Right cardiac atrium (tissue), 5 donors: ENCODE results near the gene MID2. TPM values are rescaled to one million over a fixed set of nuclear protein-coding genes. Genes with fewer than 3 reads are reported as not detected.

ENCODE experiments used
- ATAC-seq, 2 donors: fragments of 200-7000 bp; cut with Tn5 transposase; one replicate each; pipeline versions ENCODE4 v1.8.0 to v1.9.1; 2020; ENCODE audit warnings: moderate library complexity in 2 of 2, mild to moderate bottlenecking in 1 of 2
- DNase-seq, 3 donors: peaks; one replicate each; pipeline ENCODE4 v3.0.0-alpha.2; 2020
- H3K27ac ChIP-seq: one replicate; pipeline ENCODE4 v1.5.1; 2013; ENCODE audit warnings: mild to moderate bottlenecking, low read length, control low read depth, moderate library complexity
- H3K27me3 ChIP-seq: one replicate; pipeline ENCODE4 v1.6.1; 2013; ENCODE audit not compliant: control insufficient read depth, insufficient read depth
- H3K4me1 ChIP-seq: one replicate; pipeline ENCODE4 v1.6.1; 2013; ENCODE audit warnings: low read length; ENCODE audit not compliant: control insufficient read depth, insufficient read depth
- H3K4me3 ChIP-seq: one replicate; pipeline ENCODE4 v1.5.1; 2013; ENCODE audit warnings: low read length, control low read depth
- H3K9me3 ChIP-seq: one replicate; pipeline ENCODE4 v1.6.1; 2013; ENCODE audit warnings: low read length; ENCODE audit not compliant: control insufficient read depth
- WGBS: extraction: QIAGEN DNeasy Blood & Tissue Kit; methylation state at CpG from one replicate; pipeline ENCODE4 v1.1.7; 2013; 5-methylcytosine and 5-hydroxymethylcytosine counted together
- intact Hi-C, 4 donors: fragments of 100-400 bp; cut with DNase I; formaldehyde crosslinking; loops; one replicate each; pipeline versions ENCODE4 v1.11.0 to v1.14.0; 2022 to 2023
- polyA plus RNA-seq: library from polyadenylated mRNA; stranded (reverse); fragments of 200-250 nt; gene quantifications from one replicate; pipeline ENCODE4 v1.2.3, GENCODE V29; 2013
- total RNA-seq, 4 donors: library from RNA; stranded (reverse); fragmentation: NEBNext Ultra II Directional; extraction: Animal tissue kit (Norgen Biotek cat#: 25700); gene quantifications; one replicate each; pipeline ENCODE4 v1.2.1, GENCODE V29; 2021
- donor health status: healthy with polysubstance abuse.
- donor health status: DM: no; HTN: yes; CAD: no.
- donor health status: DM: no; HTN: no; CAD: no.
- donor health status: DM: no; HTN: yes; CAD: no; lungs with severe emphysema.
- donor health status: DM: yes; HTN: yes; CAD: no.

The MID2 gene
- total and polyA plus RNA-seq, 5 donors: 0.79 to 6.4 (median 5.9) TPM

DNA sequence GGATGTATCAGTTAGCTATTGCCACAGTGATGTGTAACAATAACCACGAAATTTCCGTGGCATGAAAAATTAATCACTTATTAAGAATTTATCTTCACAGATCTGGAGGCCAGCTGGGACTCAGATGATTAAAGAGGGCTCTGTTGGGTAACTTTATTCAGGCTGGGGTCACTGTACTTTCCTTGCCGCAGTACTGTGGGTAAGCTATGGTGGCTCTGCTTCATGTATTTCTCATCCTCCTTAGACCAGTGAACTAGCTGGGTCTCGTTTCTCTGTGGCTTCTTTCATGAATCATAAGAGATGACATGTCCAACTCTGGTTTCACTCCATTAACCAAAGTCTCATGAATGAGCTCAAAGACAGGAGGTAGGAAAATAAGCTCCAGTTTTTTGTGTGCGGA lies 143.0 kb downstream of the MID2 start:
- H3K27me3 ChIP-seq: no peaks in the 10 kb centered on the region
- intact Hi-C loops: no loop called here
- DNase-seq (no peak), ATAC-seq (no peak)
- no peak overlapping the region for H3K27ac ChIP-seq
- H3K4me1 ChIP-seq: no peaks in the 10 kb centered on the region
- WGBS: 86% methylated on average over 5 of the region's 5 CpGs
- no peaks in the 10 kb centered on the region for H3K9me3 ChIP-seq
- H3K4me3 ChIP-seq: no peak overlapping the region

DNA sequence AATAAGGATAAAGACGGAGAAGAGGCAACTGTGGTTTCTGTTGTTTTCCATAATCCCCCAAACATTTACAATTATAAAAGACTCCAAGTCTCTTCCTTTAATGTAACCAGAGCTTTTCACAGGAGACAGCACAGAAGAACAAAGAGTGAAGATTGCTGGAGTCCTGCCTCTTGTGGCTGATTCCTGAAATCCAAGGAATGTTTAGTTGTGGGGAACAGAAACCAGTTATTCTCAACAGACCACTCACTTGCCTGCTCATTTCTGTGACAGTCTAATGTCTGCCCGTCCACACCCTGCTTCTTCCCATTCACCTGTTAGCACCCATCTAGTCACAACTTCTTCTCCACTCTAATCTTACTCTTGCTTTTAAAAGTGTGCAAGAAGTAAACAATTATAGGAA lies 144.4 kb downstream of the MID2 start:
- intact Hi-C loops: no loop called here
- H3K9me3 ChIP-seq: no peaks in the 10 kb centered on the region
- H3K4me3 ChIP-seq: no peak overlapping the region
- no peak for ATAC-seq
- no peak overlapping the region for H3K27ac ChIP-seq
- no peaks in the 10 kb centered on the region for H3K4me1 ChIP-seq
- no peak for DNase-seq
- no peaks in the 10 kb centered on the region for H3K27me3 ChIP-seq
- WGBS: 50% methylated on average over 2 of the region's 2 CpGs

DNA sequence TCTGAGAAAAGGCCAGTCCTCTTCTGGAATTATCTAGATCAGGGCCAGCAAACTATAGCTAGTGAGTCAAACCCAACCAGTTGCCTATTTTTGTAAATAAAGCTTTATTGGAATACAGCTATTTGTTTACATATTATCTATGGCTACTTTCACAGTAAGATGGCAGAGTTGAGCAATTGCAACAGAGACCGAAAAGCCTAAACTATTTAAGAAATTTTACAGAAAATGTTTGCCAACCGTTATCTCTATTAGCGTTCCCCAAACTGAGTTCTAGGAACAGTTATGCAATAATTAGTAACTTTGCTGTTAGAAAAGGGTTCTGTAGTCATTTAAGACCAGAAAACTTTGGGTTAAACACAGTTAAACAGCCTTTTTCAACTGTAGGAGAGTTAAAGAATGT lies 146.0 kb downstream of the MID2 start:
- 70% methylated on average over 3 of the region's 3 CpGs for WGBS
- intact Hi-C loops: no loop called here

More for the DNA sequence above, 146.0 kb downstream of the MID2 start:
- DNase-seq: no peak
- Histone ChIP-seq H3K27me3 (no peaks in the 10 kb centered on the region), H3K4me1 (no peaks in the 10 kb centered on the region), H3K9me3 (no peaks in the 10 kb centered on the region), H3K27ac (no peak overlapping the region), H3K4me3 (no peak overlapping the region)
- ATAC-seq: no peak

Other genes with a start within 250 kb of the MID2 start
- 10 to 100 TPM; 20.4 to 26.3 (median 24.8) TPM for gene PRPS1, start 197.4 kb upstream of the MID2 start, total RNA-seq
- 13.9 TPM for gene PRPS1, start 197.4 kb upstream of the MID2 start, polyA plus RNA-seq
- 100 to 1,000 TPM in 1 of 4 donors, 10 to 100 TPM in 3; 52.6 to 129 (median 71.0) TPM for gene TSC22D3, start 50.1 kb upstream of the MID2 start, total RNA-seq
- gene TSC22D3, start 50.1 kb upstream of the MID2 start, polyA plus RNA-seq: 104 TPM
- not detected for gene NCBP2L, start 48.1 kb upstream of the MID2 start, total RNA-seq
- not detected for gene NCBP2L, start 48.1 kb upstream of the MID2 start, polyA plus RNA-seq
- not detected for gene TEX13B, start 156.5 kb downstream of the MID2 start, total RNA-seq
- not detected for gene TEX13B, start 156.5 kb downstream of the MID2 start, polyA plus RNA-seq
- gene VSIG1, start 219.2 kb downstream of the MID2 start, total RNA-seq: not detected
- gene VSIG1, start 219.2 kb downstream of the MID2 start, polyA plus RNA-seq: not detected